Gastrocnemius medialis (tissue), 4 donors: ENCODE measurements around the gene NDUFC2.

Experiments
- POLR2A ChIP-seq, 2 donors: fragments of 450-650 bp; IDR thresholded peaks; one replicate each; pipeline ENCODE4 v1.6.1; 2017; ENCODE audit warnings: antibody characterized with exemption in 2 of 2, mild to moderate bottlenecking in 2 of 2, moderate library complexity in 2 of 2
- TF ChIP-seq, protein P1 (sequence below), 5 experiments: fragments of 450-650 bp in 3 of 5; fragments of 200-600 bp in 2 of 5; sonication (generic) in 2 of 5; IDR thresholded peaks in 4 of 5; conservative IDR thresholded peaks in 1 of 5; 1 replicate in 4 of 5; 2 replicates in 1 of 5; pipeline ENCODE4 v1.5.1; 2016 to 2019; ENCODE audit warnings: antibody characterized with exemption in 5 of 5, mild to moderate bottlenecking in 3 of 5, moderate library complexity in 3 of 5

DNA sequence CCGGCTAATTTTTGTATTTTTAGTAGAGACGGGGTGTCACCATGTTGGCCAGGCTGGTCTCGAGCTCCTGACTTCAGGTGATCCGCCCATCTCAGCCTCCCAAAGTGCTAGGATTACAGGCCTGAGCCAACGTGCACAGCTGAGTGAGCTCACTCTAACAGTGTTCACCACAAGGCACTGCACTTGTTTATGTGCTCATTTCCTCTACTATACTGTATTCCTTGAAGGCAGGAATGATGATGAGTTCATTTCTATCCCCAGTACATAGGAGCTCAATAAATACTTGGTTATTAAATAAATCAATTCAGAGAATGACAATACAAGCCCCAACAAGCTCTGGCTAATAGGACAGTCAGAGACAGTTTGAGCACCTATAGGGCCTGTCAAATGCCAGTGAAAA lies 30.7 kb upstream of the NDUFC2 start:
- TF ChIP-seq, protein P1, sequence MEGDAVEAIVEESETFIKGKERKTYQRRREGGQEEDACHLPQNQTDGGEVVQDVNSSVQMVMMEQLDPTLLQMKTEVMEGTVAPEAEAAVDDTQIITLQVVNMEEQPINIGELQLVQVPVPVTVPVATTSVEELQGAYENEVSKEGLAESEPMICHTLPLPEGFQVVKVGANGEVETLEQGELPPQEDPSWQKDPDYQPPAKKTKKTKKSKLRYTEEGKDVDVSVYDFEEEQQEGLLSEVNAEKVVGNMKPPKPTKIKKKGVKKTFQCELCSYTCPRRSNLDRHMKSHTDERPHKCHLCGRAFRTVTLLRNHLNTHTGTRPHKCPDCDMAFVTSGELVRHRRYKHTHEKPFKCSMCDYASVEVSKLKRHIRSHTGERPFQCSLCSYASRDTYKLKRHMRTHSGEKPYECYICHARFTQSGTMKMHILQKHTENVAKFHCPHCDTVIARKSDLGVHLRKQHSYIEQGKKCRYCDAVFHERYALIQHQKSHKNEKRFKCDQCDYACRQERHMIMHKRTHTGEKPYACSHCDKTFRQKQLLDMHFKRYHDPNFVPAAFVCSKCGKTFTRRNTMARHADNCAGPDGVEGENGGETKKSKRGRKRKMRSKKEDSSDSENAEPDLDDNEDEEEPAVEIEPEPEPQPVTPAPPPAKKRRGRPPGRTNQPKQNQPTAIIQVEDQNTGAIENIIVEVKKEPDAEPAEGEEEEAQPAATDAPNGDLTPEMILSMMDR (IDR thresholded peaks at IDR 0.05 in 4 of 5, conservative IDR thresholded peaks at IDR 0.05 in 1 of 5), result no peak
- TF ChIP-seq POLR2A (IDR thresholded peaks at IDR 0.05), result no peak
